Ovary (tissue), 9 donors: ENCODE results near the gene EPS8. TPM values are rescaled to one million over a fixed set of nuclear protein-coding genes. Genes with fewer than 3 reads are reported as not detected.

Experiments
- DNase-seq, 5 donors: peaks; one replicate each; pipeline ENCODE4 v3.0.0-alpha.2; 2019 to 2020
- H3K27ac ChIP-seq, 2 donors: fragments of 200-600 bp; one replicate each; pipeline versions ENCODE4 v1.5.1 to v1.8.0; 2019 to 2022
- H3K27me3 ChIP-seq: fragments of 200-600 bp; one replicate; pipeline ENCODE4 v1.8.0; 2022
- H3K36me3 ChIP-seq: fragments of 200-600 bp; sonication (generic); one replicate; pipeline ENCODE4 v1.5.1; 2019
- H3K4me1 ChIP-seq: one replicate; pipeline ENCODE4 v1.8.1; 2013; ENCODE audit warnings: mild to moderate bottlenecking, moderate library complexity; ENCODE audit not compliant: insufficient read depth
- H3K4me3 ChIP-seq: fragments of 200-600 bp; sonication (generic); one replicate; pipeline ENCODE4 v1.5.1; 2017
- H3K9me3 ChIP-seq, 2 donors: fragments of 200-600 bp in 1 of 2; sonication (generic) in 1 of 2; one replicate each; pipeline versions ENCODE4 v1.5.1 to v1.8.1; 2013 to 2019; ENCODE audit warnings: mild to moderate bottlenecking in 1 of 2, moderate library complexity in 1 of 2
- EP300 ChIP-seq: sonication (generic); formaldehyde crosslinking; IDR thresholded peaks from one replicate; pipeline ENCODE4 v1.6.1; 2017; ENCODE audit warnings: antibody characterized with exemption
- POLR2A ChIP-seq: fragments of 450-650 bp; IDR thresholded peaks from one replicate; pipeline ENCODE4 v1.6.1; 2017; ENCODE audit warnings: antibody characterized with exemption, mild to moderate bottlenecking, moderate library complexity
- WGBS, 3 donors: extraction: QIAGEN DNeasy Blood & Tissue Kit in 1 of 3; methylation state at CpG; one replicate each; pipeline versions ENCODE4 v1.1.5 to v1.1.7; 2013 to 2017; 5-methylcytosine and 5-hydroxymethylcytosine counted together
- intact Hi-C, 4 donors: fragments of 100-400 bp; cut with DNase I; formaldehyde crosslinking; loops; one replicate each; pipeline versions ENCODE4 v1.11.0 to v1.15.1; 2022 to 2023
- polyA plus RNA-seq, 2 donors: library from polyadenylated mRNA; stranded (reverse); fragments of 200-250 nt in 1 of 2; fragments of 350-450 nt in 1 of 2; fragmentation: Illumina TruSeq in 1 of 2; extraction: RNeasy Lipid Tissue Mini Kit (QIAGEN cat#74804) in 1 of 2; gene quantifications; one replicate each; pipeline ENCODE4 v1.2.3, GENCODE V29; 2013 to 2014
- total RNA-seq, 7 donors: library from RNA; depleted of rRNA in 2 of 7; stranded (reverse); fragments of >200 nt in 2 of 7; fragmentation: NEBNext Ultra II Directional in 3 of 7; extraction: Animal tissue kit (Norgen Biotek cat#: 25700) in 3 of 7; gene quantifications; one replicate each; pipeline versions ENCODE4 v1.1.0 to v1.2.4, GENCODE V29; 2016 to 2023
- TF ChIP-seq, protein P1 (sequence below), 3 donors: fragments of 450-650 bp in 2 of 3; fragments of 200-600 bp in 1 of 3; IDR thresholded peaks; one replicate each; pipeline versions ENCODE4 v1.5.1 to v1.8.0; 2016 to 2022; ENCODE audit warnings: antibody characterized with exemption in 3 of 3, mild to moderate bottlenecking in 1 of 3
- donor health status: DM: no; HTN: no; CAD: no; lungs with moderate emphysema.
- donor health status: DM: no; HTN: no; CAD: no.
- donor health status: Bipolar disorder and iron deficiency.
- donor health status: DM: yes; HTN: yes; CAD: no.
- donor health status: DM: no; HTN: no; CAD: no.
- donor health status: DM: yes; HTN: yes; CAD: no.

Gene EPS8
- total and polyA plus RNA-seq, 9 donors, result 56.2 to 94.9 (median 77.4) TPM

DNA sequence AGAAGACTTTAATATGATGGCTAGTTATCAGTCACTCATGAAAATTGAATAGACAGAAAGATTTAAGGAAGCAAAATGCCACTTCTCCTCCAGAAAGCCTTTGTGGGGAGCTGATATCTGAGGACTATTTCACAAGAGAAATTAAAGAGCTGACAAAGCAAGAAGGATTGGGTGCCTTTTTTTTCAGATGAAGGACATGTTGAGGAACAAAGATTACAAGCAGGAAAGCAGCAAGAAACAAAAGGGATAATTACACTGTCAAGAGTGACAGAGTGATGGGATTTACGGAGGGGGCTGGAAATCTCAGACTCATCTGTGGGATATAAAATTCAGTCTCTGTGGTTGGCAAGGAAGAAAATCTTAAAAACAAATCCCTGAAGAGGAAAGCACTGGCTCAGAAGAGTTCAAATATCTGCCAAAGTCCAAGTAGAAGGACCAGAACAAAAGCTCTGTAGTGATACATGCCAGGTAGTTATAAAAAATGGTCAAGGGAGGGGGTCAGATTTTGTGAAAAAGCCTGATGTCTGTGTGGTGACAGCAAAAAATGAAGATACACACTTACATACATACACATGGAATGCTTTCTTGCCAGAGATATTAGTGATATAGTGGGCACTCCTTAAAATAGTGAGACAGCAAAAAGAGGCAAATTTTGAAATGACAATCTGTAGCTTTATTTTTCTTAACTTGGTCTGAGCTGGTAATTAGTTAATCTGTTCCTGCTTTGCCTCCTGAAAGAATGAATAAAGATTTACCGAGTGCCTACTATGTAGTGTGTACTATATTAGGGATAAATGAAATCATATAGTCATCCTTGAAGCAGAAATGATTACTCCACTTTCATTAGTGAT, 62.9 kb downstream of the EPS8 start:
- intact Hi-C loops, result no loop called here
- Histone ChIP-seq H3K36me3 (no peaks in the 10 kb centered on the region), H3K9me3 (no peaks in the 10 kb centered on the region), H3K27ac (no peak overlapping the region), H3K4me1 (peaks cover 3% of the 10 kb centered on the region), H3K4me3 (no peak overlapping the region), H3K27me3 (no peaks in the 10 kb centered on the region)
- DNase-seq, result no peak
- WGBS, 3 donors, result 50 to 59% (median 57%) methylated on average over 2 of the region's 2 CpGs
- TF ChIP-seq, protein P1, sequence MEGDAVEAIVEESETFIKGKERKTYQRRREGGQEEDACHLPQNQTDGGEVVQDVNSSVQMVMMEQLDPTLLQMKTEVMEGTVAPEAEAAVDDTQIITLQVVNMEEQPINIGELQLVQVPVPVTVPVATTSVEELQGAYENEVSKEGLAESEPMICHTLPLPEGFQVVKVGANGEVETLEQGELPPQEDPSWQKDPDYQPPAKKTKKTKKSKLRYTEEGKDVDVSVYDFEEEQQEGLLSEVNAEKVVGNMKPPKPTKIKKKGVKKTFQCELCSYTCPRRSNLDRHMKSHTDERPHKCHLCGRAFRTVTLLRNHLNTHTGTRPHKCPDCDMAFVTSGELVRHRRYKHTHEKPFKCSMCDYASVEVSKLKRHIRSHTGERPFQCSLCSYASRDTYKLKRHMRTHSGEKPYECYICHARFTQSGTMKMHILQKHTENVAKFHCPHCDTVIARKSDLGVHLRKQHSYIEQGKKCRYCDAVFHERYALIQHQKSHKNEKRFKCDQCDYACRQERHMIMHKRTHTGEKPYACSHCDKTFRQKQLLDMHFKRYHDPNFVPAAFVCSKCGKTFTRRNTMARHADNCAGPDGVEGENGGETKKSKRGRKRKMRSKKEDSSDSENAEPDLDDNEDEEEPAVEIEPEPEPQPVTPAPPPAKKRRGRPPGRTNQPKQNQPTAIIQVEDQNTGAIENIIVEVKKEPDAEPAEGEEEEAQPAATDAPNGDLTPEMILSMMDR (IDR thresholded peaks at IDR 0.05), result no peak
- TF ChIP-seq POLR2A (no peak), EP300 (no peak)

DNA sequence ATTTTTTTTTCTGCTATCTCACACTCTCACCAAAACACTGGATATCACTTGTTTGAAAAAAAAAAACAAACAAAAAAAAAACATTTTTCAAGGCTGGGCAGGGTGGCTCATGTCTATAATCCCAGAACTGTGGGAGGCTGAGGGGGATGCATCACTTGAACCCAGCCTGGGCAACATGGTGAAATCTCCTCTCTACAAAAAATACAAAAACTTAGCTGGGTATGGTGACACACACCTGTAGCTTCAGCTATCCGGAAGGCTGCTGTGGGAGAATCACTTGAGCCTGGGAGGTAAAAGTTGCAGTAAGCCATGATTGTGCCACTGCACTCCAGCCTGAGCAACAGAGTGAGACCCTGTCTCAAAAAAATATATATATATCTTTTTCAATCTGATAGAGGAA, 66.2 kb downstream of the EPS8 start:
- peaks cover 5% of the 10 kb centered on the region for H3K4me1 ChIP-seq
- 91 to 100% (median 98%) methylated on average over 1 of the region's 1 CpG for WGBS, 3 donors
- intact Hi-C loops, result no loop called here
- no peak overlapping the region for H3K4me3 ChIP-seq
- TF ChIP-seq POLR2A, result no peak
- TF ChIP-seq EP300, result no peak
- TF ChIP-seq, protein P1 (IDR thresholded peaks at IDR 0.05), result no peak
- DNase-seq, result no peak
- H3K27ac ChIP-seq, result no peak overlapping the region
- H3K36me3 ChIP-seq, result no peaks in the 10 kb centered on the region
- no peaks in the 10 kb centered on the region for H3K9me3 ChIP-seq
- no peaks in the 10 kb centered on the region for H3K27me3 ChIP-seq

DNA sequence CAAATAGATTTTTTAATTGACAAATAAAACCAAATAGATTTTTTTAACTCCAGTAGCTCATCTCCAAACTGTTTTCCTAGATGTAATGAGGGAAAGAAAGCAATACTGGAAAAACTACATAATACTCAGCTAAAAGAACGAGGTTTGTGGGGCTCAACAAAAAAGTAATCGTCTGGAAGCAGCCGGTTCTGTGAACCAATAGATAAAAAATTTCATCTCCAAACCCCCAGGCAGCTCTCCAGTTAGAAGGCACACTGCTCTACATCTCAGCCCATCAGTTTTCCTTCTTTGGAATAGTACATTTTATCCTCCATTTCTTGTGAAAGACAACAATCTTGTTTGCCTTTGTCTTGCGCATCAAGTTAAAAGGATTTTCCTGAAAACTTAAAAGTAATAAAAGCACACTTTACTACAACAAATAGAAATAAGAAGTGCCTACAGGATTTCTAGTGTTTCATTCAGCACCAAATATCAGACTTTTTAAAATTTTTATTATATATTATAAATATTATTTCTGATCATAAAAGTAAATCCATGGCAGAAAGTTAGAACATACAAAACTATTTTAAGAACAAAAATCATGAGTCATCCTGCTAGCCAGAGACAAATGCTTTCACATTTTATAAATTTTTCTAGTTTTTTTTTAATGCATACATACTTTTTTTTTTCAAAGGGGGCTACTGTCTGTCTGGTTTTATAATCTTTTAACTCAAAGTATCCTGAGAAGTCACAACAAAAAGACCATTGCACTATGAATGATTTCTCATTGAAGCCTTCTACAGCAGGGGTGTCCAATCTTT, 67.7 kb downstream of the EPS8 start:
- no peaks in the 10 kb centered on the region for H3K27me3 ChIP-seq
- H3K4me3 ChIP-seq, result no peak overlapping the region
- H3K9me3 ChIP-seq, result no peaks in the 10 kb centered on the region
- 19 to 30% (median 20%) methylated on average over 4 of the region's 4 CpGs for WGBS, 3 donors
- H3K4me1 ChIP-seq, result peaks cover 6% of the 10 kb centered on the region
- DNase-seq, result no peak
- H3K27ac ChIP-seq, result peak overlapping the region in 1 of 2 donors; percentile 64
- intact Hi-C loops, result no loop called here
- TF ChIP-seq EP300 (no peak), POLR2A (no peak)
- TF ChIP-seq, protein P1 (IDR thresholded peaks at IDR 0.05), result no peak
- no peaks in the 10 kb centered on the region for H3K36me3 ChIP-seq

DNA sequence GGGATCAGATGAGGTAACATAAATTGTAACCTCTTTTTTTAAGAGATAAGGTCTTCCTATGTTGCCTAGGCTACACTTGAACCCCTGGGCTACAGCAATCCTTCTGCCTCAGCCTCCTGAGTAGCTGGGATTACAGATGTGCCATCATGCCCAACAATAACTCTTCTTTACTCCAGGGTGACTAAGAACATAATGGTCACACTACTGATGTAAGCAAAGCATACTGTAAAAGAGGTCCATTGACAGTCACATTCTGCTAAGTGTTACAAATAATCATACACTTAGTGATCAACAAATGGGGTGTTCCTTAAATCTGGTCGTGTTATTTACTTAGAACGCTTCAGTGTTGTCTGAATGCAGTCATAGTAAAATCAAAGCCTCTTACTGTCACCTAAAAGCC, 68.9 kb downstream of the EPS8 start:
- no peak for TF ChIP-seq EP300
- TF ChIP-seq, protein P1 (IDR thresholded peaks at IDR 0.05), result no peak
- TF ChIP-seq POLR2A, result no peak
- Histone ChIP-seq H3K4me1 (peaks cover 6% of the 10 kb centered on the region), H3K9me3 (no peaks in the 10 kb centered on the region), H3K27me3 (no peaks in the 10 kb centered on the region), H3K36me3 (no peaks in the 10 kb centered on the region), H3K27ac (peak overlapping the region in 1 of 2 donors; percentile 64), H3K4me3 (no peak overlapping the region)
- DNase-seq, result no peak
- intact Hi-C loops, result no loop called here
- 75 to 87% (median 80%) methylated on average over 2 of the region's 2 CpGs for WGBS, 3 donors
